HG03457 (cell line): ENCODE measurements around the gene SDHAF3.
A peak's percentile ranks its signal among the peaks of the same experiment; 100 is the strongest.

ENCODE experiments used
- ATAC-seq: cut with Tn5 transposase; IDR thresholded peaks from one replicate; pipeline ENCODE4 v1.9.1; 2021; ENCODE audit warnings: moderate number of reproducible peaks; ENCODE audit not compliant: unreplicated experiment

SDHAF3 gene

GRCh38 chr7:97203957-97204356, 86.5 kb downstream of the SDHAF3 start:
- ATAC-seq = no peak

GRCh38 chr7:97204821-97205220, 87.3 kb downstream of the SDHAF3 start:
- no peak for ATAC-seq

GRCh38 chr7:97215556-97215955, 98.1 kb downstream of the SDHAF3 start:
- no peak for ATAC-seq

- ATAC-seq = no peak
These were observed 101.3 kb downstream of the SDHAF3 start for GRCh38 chr7:97218767-97219166.

GRCh38 chr7:97219237-97219636, 101.7 kb downstream of the SDHAF3 start:
- ATAC-seq = no peak

- ATAC-seq = no peak
These were observed 106.8 kb downstream of the SDHAF3 start for GRCh38 chr7:97224316-97224715.

GRCh38 chr7:97226541-97226940, 109.0 kb downstream of the SDHAF3 start:
- ATAC-seq = peak; percentile 84
